HL-60 (cell line): ENCODE results near the gene ELAVL1.

Experiments used
- DNase-seq, 2 experiments: peaks; one replicate each; pipeline ENCODE4 v3.0.0-alpha.2; 2010 to 2020; ENCODE audit warnings: low read depth in 1 of 2, low spot score in 1 of 2
- H3K27ac ChIP-seq: fragments of 250-450 bp; sonication (Bioruptor Pico); replicated peaks from 2 replicates; pipeline ENCODE4 v1.5.1; 2020; ENCODE audit warnings: mild to moderate bottlenecking, moderate library complexity
- H3K27me3 ChIP-seq: fragments of 250-450 bp; sonication (Bioruptor Pico); 2 replicates; pipeline ENCODE4 v1.5.1; 2021; ENCODE audit warnings: mild to moderate bottlenecking, moderate library complexity; ENCODE audit not compliant: insufficient read depth, poor library complexity, severe bottlenecking
- H3K4me3 ChIP-seq: replicated peaks from 2 replicates; pipeline ENCODE4 v1.5.1; 2011; ENCODE audit warnings: mild to moderate bottlenecking, control low read depth, low read length; ENCODE audit not compliant: insufficient read depth
- CTCF ChIP-seq: IDR thresholded peaks from one replicate; pipeline ENCODE4 v1.5.1; 2011; ENCODE audit warnings: low read length, control low read depth, inconsistent platforms; ENCODE audit not compliant: insufficient read depth
- GABPA ChIP-seq: IDR thresholded peaks from 2 replicates; pipeline ENCODE4 v1.6.1; 2012; ENCODE audit warnings: low read depth
- POLR2AphosphoS5 ChIP-seq: IDR thresholded peaks from 2 replicates; pipeline ENCODE4 v1.6.1; 2012; ENCODE audit warnings: low read depth
- REST ChIP-seq: IDR thresholded peaks from 2 replicates; pipeline ENCODE4 v1.6.1; 2012; ENCODE audit warnings: low read depth; ENCODE audit not compliant: insufficient replicate concordance
- SPI1 ChIP-seq: IDR thresholded peaks from 2 replicates; pipeline ENCODE4 v1.6.1; 2012; ENCODE audit warnings: low read depth, mild to moderate bottlenecking, borderline replicate concordance

Gene ELAVL1

GRCh38 chr19:7953576-7953975 is 51.9 kb downstream of the ELAVL1 start:
- TF ChIP-seq CTCF: no peak
- no peaks in the 10 kb centered on the region for H3K27me3 ChIP-seq
- DNase-seq: no peak
- no peak overlapping the region for H3K4me3 ChIP-seq
- no peak overlapping the region for H3K27ac ChIP-seq

GRCh38 chr19:7953060-7953459 is 52.4 kb downstream of the ELAVL1 start:
- Histone ChIP-seq H3K4me3 (no peak overlapping the region), H3K27me3 (no peaks in the 10 kb centered on the region), H3K27ac (0 out of 2 replicates have a peak overlapping the region, but pooled peaks have one; percentile 27)
- peak in 1 of 2 experiments; percentile 58 for DNase-seq
- TF ChIP-seq CTCF: no peak
- TF ChIP-seq SPI1: no peak
- no peak for TF ChIP-seq POLR2AphosphoS5
- no peak for TF ChIP-seq REST
- TF ChIP-seq GABPA: no peak

- Histone ChIP-seq H3K27me3 (no peaks in the 10 kb centered on the region), H3K27ac (no peak overlapping the region), H3K4me3 (no peak overlapping the region)
- no peak for DNase-seq
- TF ChIP-seq CTCF (no peak), POLR2AphosphoS5 (no peak), SPI1 (no peak), GABPA (no peak), REST (no peak)
Measured at GRCh38 chr19:7947939-7948338, 57.5 kb downstream of the ELAVL1 start.

GRCh38 chr19:7944177-7944761 is 61.2 kb downstream of the ELAVL1 start:
- peak; percentile 77 to 95 for DNase-seq
- H3K27ac ChIP-seq: peak overlapping the region; percentile 77
- H3K4me3 ChIP-seq: peak overlapping the region; percentile 53
- TF ChIP-seq REST: peak; percentile 78
- TF ChIP-seq GABPA: no peak
- TF ChIP-seq CTCF: peak; percentile 87
- H3K27me3 ChIP-seq: no peaks in the 10 kb centered on the region
